Liver (tissue), 9 donors: ENCODE measurements around the gene CACNB4. TPM values are rescaled to one million over a fixed set of nuclear protein-coding genes. Genes with fewer than 3 reads are reported as not detected.
"Not testable (repeated sequence)": the region's sequence is repeated elsewhere in the genome, so short reads cannot be mapped to it uniquely, and the experiment has no call there.

Experiments used
- DNase-seq: peaks from one replicate; pipeline ENCODE4 v3.0.0-alpha.2; 2017; ENCODE audit warnings: low spot score
- H3K27ac ChIP-seq, 2 donors: one replicate each; pipeline ENCODE4 v1.7.0; 2013; ENCODE audit warnings: inconsistent platforms in 2 of 2, low read length in 2 of 2, control low read depth in 1 of 2, low read depth in 1 of 2, mild to moderate bottlenecking in 1 of 2
- H3K27me3 ChIP-seq, 4 donors: one replicate each; pipeline versions ENCODE4 v1.6.1 to v1.7.0; 2013; ENCODE audit warnings: low read length in 3 of 4, inconsistent platforms in 1 of 4, mild to moderate bottlenecking in 1 of 4, moderate library complexity in 1 of 4; ENCODE audit not compliant: control insufficient read depth in 4 of 4, insufficient read depth in 4 of 4
- H3K36me3 ChIP-seq, 4 donors: one replicate each; pipeline versions ENCODE4 v1.6.1 to v1.7.0; 2013; ENCODE audit warnings: low read length in 3 of 4, mild to moderate bottlenecking in 3 of 4, low read depth in 1 of 4, moderate library complexity in 1 of 4; ENCODE audit not compliant: control insufficient read depth in 4 of 4, insufficient read depth in 3 of 4
- H3K4me1 ChIP-seq, 4 donors: one replicate each; pipeline versions ENCODE4 v1.6.1 to v1.7.0; 2013; ENCODE audit warnings: low read length in 3 of 4, mild to moderate bottlenecking in 3 of 4, moderate library complexity in 1 of 4; ENCODE audit not compliant: control insufficient read depth in 4 of 4, insufficient read depth in 4 of 4
- H3K4me3 ChIP-seq, 3 donors: one replicate each; pipeline versions ENCODE4 v1.6.1 to v1.7.0; 2013; ENCODE audit warnings: low read length in 3 of 3, control low read depth in 1 of 3, low read depth in 1 of 3, mild to moderate bottlenecking in 1 of 3
- H3K9ac ChIP-seq, 2 donors: one replicate each; pipeline ENCODE4 v1.7.0; 2013; ENCODE audit warnings: low read length in 2 of 2, mild to moderate bottlenecking in 2 of 2, moderate library complexity in 2 of 2, control low read depth in 1 of 2, low read depth in 1 of 2
- H3K9me3 ChIP-seq, 4 donors: one replicate each; pipeline versions ENCODE4 v1.6.1 to v1.7.0; 2013; ENCODE audit warnings: low read length in 3 of 4; ENCODE audit not compliant: control insufficient read depth in 4 of 4
- EGR1 ChIP-seq, 2 donors: IDR thresholded peaks; 2 replicates each; pipeline ENCODE4 v1.6.1; 2016 to 2018; ENCODE audit warnings: antibody characterized with exemption in 2 of 2, low read depth in 2 of 2
- FOXA1 ChIP-seq: IDR thresholded peaks from 2 replicates; pipeline ENCODE4 v1.6.1; 2016; ENCODE audit warnings: antibody characterized with exemption
- FOXA2 ChIP-seq: IDR thresholded peaks from 2 replicates; pipeline ENCODE4 v1.6.1; 2016; ENCODE audit warnings: antibody characterized with exemption
- HNF4A ChIP-seq, 2 donors: conservative IDR thresholded peaks; 2 replicates each; pipeline ENCODE4 v1.6.1; 2016; ENCODE audit warnings: antibody characterized with exemption in 2 of 2, mild to moderate bottlenecking in 2 of 2
- HNF4G ChIP-seq: IDR thresholded peaks from 2 replicates; pipeline ENCODE4 v1.6.1; 2016; ENCODE audit warnings: antibody characterized with exemption
- NR2F2 ChIP-seq: IDR thresholded peaks from 2 replicates; pipeline ENCODE4 v1.6.1; 2016; ENCODE audit warnings: antibody characterized with exemption
- RAD21 ChIP-seq, 2 donors: IDR thresholded peaks; 2 replicates each; pipeline ENCODE4 v1.6.1; 2016; ENCODE audit warnings: antibody characterized with exemption in 2 of 2, mild to moderate bottlenecking in 2 of 2
- SP1 ChIP-seq: IDR thresholded peaks from 2 replicates; pipeline ENCODE4 v1.6.1; 2018; ENCODE audit warnings: antibody characterized with exemption, mild to moderate bottlenecking
- TAF1 ChIP-seq: conservative IDR thresholded peaks from 2 replicates; pipeline ENCODE4 v1.6.1; 2016; ENCODE audit warnings: antibody characterized with exemption, mild to moderate bottlenecking
- YY1 ChIP-seq: IDR thresholded peaks from 2 replicates; pipeline ENCODE4 v1.6.1; 2016; ENCODE audit warnings: antibody characterized with exemption, mild to moderate bottlenecking
- whole genome bisulfite sequencing: extraction: QIAGEN DNeasy Blood & Tissue Kit; methylation state at CpG from one replicate; pipeline ENCODE4 v1.1.7; 2013; 5-methylcytosine and 5-hydroxymethylcytosine counted together
- polyA plus RNA-seq, 2 donors: library from polyadenylated mRNA; stranded (reverse) in 1 of 2; unstranded in 1 of 2; fragments of 200-250 nt in 1 of 2; fragments of >200 nt in 1 of 2; fragmentation: Nextera tagmentation in 1 of 2; extraction: Ambion mirVana in 1 of 2; gene quantifications; one replicate each; pipeline versions ENCODE4 v1.2.1 to v1.2.3, GENCODE V29; 2013 to 2015
- total RNA-seq, 2 donors: library from RNA; depleted of rRNA; stranded (reverse); fragments of >200 nt; gene quantifications; one replicate each; pipeline ENCODE4 v1.2.3, GENCODE V29; 2014
- TF ChIP-seq, protein P1 (sequence below): IDR thresholded peaks from 2 replicates; pipeline ENCODE4 v1.6.1; 2016; ENCODE audit warnings: antibody characterized with exemption
- TF ChIP-seq, protein P2 (sequence below): IDR thresholded peaks from 2 replicates; pipeline ENCODE4 v1.6.1; 2016; ENCODE audit warnings: antibody characterized with exemption
- TF ChIP-seq, protein P3 (sequence below): fragments of 150-350 bp; IDR thresholded peaks from 2 replicates; pipeline ENCODE4 v1.5.1; 2017; ENCODE audit warnings: improper control_type of control experiment, low read depth, low read length; ENCODE audit not compliant: missing input control
- donor health status: healthy.
- donor health status: healthy.
- donor health status: healthy.
- donor health status: healthy.
- donor health status: healthy.

Gene CACNB4
- total and polyA plus RNA-seq, 4 donors, result 0.02 to 0.50 (median 0.21) TPM

DNA sequence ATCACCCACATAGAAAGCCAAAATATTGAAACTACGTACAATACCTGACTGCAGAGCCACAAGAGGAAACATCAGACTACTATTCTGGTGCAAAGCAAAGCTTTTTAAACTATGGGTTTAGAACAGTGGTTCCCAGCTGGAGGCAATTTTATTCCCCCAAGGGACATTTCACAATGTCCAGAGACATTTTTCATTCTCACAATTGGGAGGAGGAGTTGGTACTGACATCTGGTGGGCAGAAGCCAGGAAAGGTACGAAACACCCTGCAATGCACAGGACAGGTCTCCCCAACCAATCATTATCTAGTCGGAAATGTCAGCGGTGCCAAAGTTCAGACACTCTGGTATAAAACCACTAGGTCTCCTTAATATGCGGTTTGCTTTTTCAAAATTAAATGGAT, 182.2 kb downstream of the CACNB4 start:
- H3K27ac ChIP-seq, result no peak overlapping the region
- no peaks in the 10 kb centered on the region for H3K9me3 ChIP-seq
- H3K27me3 ChIP-seq, result no peaks in the 10 kb centered on the region
- H3K9ac ChIP-seq, result no peak overlapping the region
- H3K4me3 ChIP-seq, result no peak overlapping the region
- 77% methylated on average over 5 of the region's 5 CpGs for WGBS
- TF ChIP-seq HNF4A (conservative IDR thresholded peaks at IDR 0.05), result no peak
- TF ChIP-seq, protein P1, sequence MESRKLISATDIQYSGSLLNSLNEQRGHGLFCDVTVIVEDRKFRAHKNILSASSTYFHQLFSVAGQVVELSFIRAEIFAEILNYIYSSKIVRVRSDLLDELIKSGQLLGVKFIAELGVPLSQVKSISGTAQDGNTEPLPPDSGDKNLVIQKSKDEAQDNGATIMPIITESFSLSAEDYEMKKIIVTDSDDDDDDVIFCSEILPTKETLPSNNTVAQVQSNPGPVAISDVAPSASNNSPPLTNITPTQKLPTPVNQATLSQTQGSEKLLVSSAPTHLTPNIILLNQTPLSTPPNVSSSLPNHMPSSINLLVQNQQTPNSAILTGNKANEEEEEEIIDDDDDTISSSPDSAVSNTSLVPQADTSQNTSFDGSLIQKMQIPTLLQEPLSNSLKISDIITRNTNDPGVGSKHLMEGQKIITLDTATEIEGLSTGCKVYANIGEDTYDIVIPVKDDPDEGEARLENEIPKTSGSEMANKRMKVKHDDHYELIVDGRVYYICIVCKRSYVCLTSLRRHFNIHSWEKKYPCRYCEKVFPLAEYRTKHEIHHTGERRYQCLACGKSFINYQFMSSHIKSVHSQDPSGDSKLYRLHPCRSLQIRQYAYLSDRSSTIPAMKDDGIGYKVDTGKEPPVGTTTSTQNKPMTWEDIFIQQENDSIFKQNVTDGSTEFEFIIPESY, result no peak
- no peak for TF ChIP-seq HNF4G
- TF ChIP-seq SP1, result no peak
- TF ChIP-seq, protein P2, sequence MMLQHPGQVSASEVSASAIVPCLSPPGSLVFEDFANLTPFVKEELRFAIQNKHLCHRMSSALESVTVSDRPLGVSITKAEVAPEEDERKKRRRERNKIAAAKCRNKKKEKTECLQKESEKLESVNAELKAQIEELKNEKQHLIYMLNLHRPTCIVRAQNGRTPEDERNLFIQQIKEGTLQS, result no peak
- TF ChIP-seq FOXA2, result no peak
- no peak for TF ChIP-seq FOXA1
- no peak for TF ChIP-seq NR2F2
- no peak for TF ChIP-seq RAD21 (IDR thresholded peaks at IDR 0.05)
- TF ChIP-seq, protein P3, sequence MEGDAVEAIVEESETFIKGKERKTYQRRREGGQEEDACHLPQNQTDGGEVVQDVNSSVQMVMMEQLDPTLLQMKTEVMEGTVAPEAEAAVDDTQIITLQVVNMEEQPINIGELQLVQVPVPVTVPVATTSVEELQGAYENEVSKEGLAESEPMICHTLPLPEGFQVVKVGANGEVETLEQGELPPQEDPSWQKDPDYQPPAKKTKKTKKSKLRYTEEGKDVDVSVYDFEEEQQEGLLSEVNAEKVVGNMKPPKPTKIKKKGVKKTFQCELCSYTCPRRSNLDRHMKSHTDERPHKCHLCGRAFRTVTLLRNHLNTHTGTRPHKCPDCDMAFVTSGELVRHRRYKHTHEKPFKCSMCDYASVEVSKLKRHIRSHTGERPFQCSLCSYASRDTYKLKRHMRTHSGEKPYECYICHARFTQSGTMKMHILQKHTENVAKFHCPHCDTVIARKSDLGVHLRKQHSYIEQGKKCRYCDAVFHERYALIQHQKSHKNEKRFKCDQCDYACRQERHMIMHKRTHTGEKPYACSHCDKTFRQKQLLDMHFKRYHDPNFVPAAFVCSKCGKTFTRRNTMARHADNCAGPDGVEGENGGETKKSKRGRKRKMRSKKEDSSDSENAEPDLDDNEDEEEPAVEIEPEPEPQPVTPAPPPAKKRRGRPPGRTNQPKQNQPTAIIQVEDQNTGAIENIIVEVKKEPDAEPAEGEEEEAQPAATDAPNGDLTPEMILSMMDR, result no peak
- TF ChIP-seq TAF1, result no peak
- H3K4me1 ChIP-seq, result no peaks in the 10 kb centered on the region
- no peaks in the 10 kb centered on the region for H3K36me3 ChIP-seq
- DNase-seq, result no peak

DNA sequence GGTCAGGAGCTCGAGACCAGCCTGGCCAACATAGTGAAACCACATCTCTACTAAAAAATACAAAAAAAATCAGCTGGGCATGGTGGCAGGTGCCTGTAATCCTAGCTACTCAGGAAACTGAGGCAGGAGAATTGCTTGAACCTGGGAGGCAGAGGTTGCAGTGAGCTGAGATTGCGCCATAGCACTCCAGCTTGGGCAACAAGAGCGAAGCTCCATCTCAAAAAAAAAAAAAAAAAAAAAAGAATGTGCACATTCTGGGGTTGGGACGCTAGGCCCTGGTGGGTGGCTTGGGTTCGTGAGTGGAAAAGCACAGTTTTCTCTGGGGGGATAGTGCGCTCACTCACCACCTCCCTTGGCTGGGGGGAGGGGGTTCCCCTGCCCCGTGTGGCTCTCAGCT, 183.2 kb downstream of the CACNB4 start:
- not testable (repeated sequence) for H3K9ac ChIP-seq, H3K9me3 ChIP-seq, DNase-seq, H3K27ac ChIP-seq, H3K4me1 ChIP-seq, H3K4me3 ChIP-seq, H3K36me3 ChIP-seq, H3K27me3 ChIP-seq
- WGBS, result 92% methylated on average over 6 of the region's 7 CpGs

DNA sequence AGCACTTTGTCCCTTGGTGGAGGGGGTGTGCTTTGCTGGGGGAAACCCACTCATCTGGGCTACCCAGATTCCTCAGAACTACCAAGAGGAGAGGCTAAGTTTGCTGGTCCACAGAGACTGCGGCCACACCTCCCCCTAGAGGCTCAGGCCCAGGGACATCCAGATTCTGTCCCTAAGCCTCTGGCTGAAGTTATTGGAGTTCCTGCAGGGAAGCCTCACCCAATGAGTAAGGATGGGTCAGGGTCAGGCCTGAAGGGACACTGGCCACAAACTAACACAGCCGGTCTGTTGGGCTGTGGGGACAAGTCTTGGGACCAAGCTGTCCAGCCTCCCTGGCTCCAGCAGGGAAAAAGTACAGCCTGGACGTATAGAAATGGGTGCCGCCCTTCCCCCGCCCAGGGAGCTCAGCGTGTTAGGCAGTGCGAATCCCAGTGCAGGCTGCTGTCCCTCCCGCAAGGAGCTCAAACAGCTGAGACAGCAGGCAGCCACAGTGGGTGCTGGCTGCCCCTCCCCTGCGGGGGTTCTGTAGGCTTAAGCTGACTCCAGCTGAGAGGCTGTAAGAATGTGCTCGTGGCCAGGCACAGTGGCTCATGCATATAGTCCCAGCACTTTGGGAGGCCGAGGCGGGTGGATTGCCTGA, 183.7 kb downstream of the CACNB4 start:
- Histone ChIP-seq H3K36me3 (no peaks in the 10 kb centered on the region), H3K9ac (no peak overlapping the region), H3K27ac (no peak overlapping the region), H3K4me3 (no peak overlapping the region), H3K4me1 (no peaks in the 10 kb centered on the region), H3K9me3 (no peaks in the 10 kb centered on the region), H3K27me3 (no peaks in the 10 kb centered on the region)
- 91% methylated on average over 12 of the region's 12 CpGs for WGBS
- no peak for DNase-seq
- TF ChIP-seq RAD21 (IDR thresholded peaks at IDR 0.05) (no peak), NR2F2 (no peak), YY1 (no peak), TAF1 (no peak), HNF4G (no peak), EGR1 (IDR thresholded peaks at IDR 0.05; ENCODE audit: low read depth in 2 of 2) (no peak)
- TF ChIP-seq, protein P1, result no peak
- TF ChIP-seq, protein P3, result no peak
